ENCODE measurements around the gene GDNF. TPM values are rescaled to one million over a fixed set of nuclear protein-coding genes. Genes with fewer than 3 reads are reported as not detected.

GDNF gene
- total RNA-seq, 2 experiments from 2014 or later = not detected

GRCh38 chr5:37833990-37834389 is 5.9 kb downstream of the GDNF start:
- Mint-ChIP-seq H3K27me3 (peaks cover 72% of the 10 kb centered on the region), H3K27ac (no peak overlapping the region), H3K36me3 (ENCODE audit: low read depth) (no peaks in the 10 kb centered on the region), H3K4me1 (ENCODE audit: low read depth) (peaks cover 21% of the 10 kb centered on the region), H3K9me3 (no peaks in the 10 kb centered on the region), H3K4me3 (no peak overlapping the region)
- DNase-seq = no peak
- intact Hi-C loops (cut with micrococcal nuclease) = no loop called here
- CTCF ChIA-PET = no interaction called here
- POLR2A ChIA-PET = no interaction called here
- TF ChIP-seq, protein P1, sequence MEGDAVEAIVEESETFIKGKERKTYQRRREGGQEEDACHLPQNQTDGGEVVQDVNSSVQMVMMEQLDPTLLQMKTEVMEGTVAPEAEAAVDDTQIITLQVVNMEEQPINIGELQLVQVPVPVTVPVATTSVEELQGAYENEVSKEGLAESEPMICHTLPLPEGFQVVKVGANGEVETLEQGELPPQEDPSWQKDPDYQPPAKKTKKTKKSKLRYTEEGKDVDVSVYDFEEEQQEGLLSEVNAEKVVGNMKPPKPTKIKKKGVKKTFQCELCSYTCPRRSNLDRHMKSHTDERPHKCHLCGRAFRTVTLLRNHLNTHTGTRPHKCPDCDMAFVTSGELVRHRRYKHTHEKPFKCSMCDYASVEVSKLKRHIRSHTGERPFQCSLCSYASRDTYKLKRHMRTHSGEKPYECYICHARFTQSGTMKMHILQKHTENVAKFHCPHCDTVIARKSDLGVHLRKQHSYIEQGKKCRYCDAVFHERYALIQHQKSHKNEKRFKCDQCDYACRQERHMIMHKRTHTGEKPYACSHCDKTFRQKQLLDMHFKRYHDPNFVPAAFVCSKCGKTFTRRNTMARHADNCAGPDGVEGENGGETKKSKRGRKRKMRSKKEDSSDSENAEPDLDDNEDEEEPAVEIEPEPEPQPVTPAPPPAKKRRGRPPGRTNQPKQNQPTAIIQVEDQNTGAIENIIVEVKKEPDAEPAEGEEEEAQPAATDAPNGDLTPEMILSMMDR (IDR thresholded peaks at IDR 0.05) = no peak
- ATAC-seq = no peak

GRCh38 chr5:37831821-37832534 is 7.9 kb downstream of the GDNF start:
- ChIA-PET POLR2A (no interaction called here), CTCF (no interaction called here)
- Mint-ChIP-seq H3K4me1 (ENCODE audit: low read depth) (peaks cover 3% of the 10 kb centered on the region), H3K4me3 (no peak overlapping the region), H3K27me3 (peaks cover 53% of the 10 kb centered on the region), H3K27ac (no peak overlapping the region), H3K9me3 (no peaks in the 10 kb centered on the region), H3K36me3 (ENCODE audit: low read depth) (no peaks in the 10 kb centered on the region)
- intact Hi-C loops (cut with micrococcal nuclease) = no loop called here
- DNase-seq (no peak), ATAC-seq (no peak)
- TF ChIP-seq, protein P1 (IDR thresholded peaks at IDR 0.05) = no peak

DNA sequence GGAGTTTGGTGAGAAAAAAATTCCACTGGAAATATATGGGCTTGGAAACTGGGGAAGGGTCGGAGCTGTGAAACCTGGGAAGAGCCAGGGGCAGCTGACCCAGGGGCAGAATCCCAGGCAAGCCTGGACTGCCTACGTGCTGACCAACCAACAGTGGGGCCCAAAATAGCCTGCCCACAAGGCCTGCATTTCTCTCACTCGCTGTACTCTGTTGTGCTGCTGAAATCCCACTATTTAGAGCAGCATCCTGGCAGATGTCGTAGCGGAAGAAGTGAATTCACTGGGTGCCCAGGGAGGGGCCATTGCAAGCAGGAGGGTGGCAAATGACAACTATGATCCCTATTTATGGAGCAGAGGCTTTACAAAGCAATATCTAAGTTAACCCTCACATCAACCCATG is 9.5 kb downstream of the GDNF start:
- Mint-ChIP-seq H3K4me1 (ENCODE audit: low read depth) (peaks cover 3% of the 10 kb centered on the region), H3K27ac (no peak overlapping the region), H3K9me3 (no peaks in the 10 kb centered on the region), H3K36me3 (ENCODE audit: low read depth) (no peaks in the 10 kb centered on the region), H3K27me3 (peaks cover 41% of the 10 kb centered on the region), H3K4me3 (no peak overlapping the region)
- TF ChIP-seq, protein P1 (IDR thresholded peaks at IDR 0.05) = no peak
- DNase-seq (no peak), ATAC-seq (no peak)
- CTCF ChIA-PET = interaction anchor here (1.0 to 1.3 kb wide), 2 partner anchors 56 to 417 kb away, joined by 3 to 4 read pairs; no protein-coding TSS in a partner anchor
- intact Hi-C loops (cut with micrococcal nuclease) = no loop called here
- POLR2A ChIA-PET = interaction anchor here (0.7 kb wide), 1 partner anchor 11 kb away, joined by 3 read pairs; no protein-coding TSS in a partner anchor

GRCh38 chr5:37825334-37825915 is 14.4 kb downstream of the GDNF start:
- Mint-ChIP-seq H3K27ac (no peak overlapping the region), H3K9me3 (no peaks in the 10 kb centered on the region), H3K27me3 (peaks cover 12% of the 10 kb centered on the region), H3K4me1 (ENCODE audit: low read depth) (no peaks in the 10 kb centered on the region), H3K4me3 (no peak overlapping the region), H3K36me3 (ENCODE audit: low read depth) (no peaks in the 10 kb centered on the region)
- intact Hi-C loops (cut with micrococcal nuclease) = no loop called here
- ATAC-seq = no peak
- DNase-seq = no peak
- CTCF ChIA-PET = interaction anchor here (0.9 kb wide), 1 partner anchor 12 kb away, joined by 5 read pairs; no protein-coding TSS in a partner anchor
- TF ChIP-seq, protein P1 (IDR thresholded peaks at IDR 0.05) = no peak
- POLR2A ChIA-PET = no interaction called here

GRCh38 chr5:37823433-37824152 is 16.2 kb downstream of the GDNF start:
- no peaks in the 10 kb centered on the region for H3K9me3 Mint-ChIP-seq
- peaks cover 5% of the 10 kb centered on the region for H3K27me3 Mint-ChIP-seq
- H3K4me1 Mint-ChIP-seq (ENCODE audit: low read depth) = no peaks in the 10 kb centered on the region
- intact Hi-C loops (cut with micrococcal nuclease) = no loop called here
- H3K27ac Mint-ChIP-seq = no peak overlapping the region
- no peak for DNase-seq
- H3K4me3 Mint-ChIP-seq = no peak overlapping the region
- ChIA-PET CTCF (interaction anchor here (1.3 kb wide), 1 partner anchor 101 kb away, joined by 3 read pairs; no protein-coding TSS in a partner anchor), POLR2A (no interaction called here)
- no peak for ATAC-seq
- TF ChIP-seq, protein P1 (IDR thresholded peaks at IDR 0.05) = no peak
- H3K36me3 Mint-ChIP-seq (ENCODE audit: low read depth) = no peaks in the 10 kb centered on the region
